ENCODE measurements around the gene ZNF287.
"Not testable (repeated sequence)": the region's sequence is repeated elsewhere in the genome, so short reads cannot be mapped to it uniquely, and the experiment has no call there.

The ZNF287 gene

DNA sequence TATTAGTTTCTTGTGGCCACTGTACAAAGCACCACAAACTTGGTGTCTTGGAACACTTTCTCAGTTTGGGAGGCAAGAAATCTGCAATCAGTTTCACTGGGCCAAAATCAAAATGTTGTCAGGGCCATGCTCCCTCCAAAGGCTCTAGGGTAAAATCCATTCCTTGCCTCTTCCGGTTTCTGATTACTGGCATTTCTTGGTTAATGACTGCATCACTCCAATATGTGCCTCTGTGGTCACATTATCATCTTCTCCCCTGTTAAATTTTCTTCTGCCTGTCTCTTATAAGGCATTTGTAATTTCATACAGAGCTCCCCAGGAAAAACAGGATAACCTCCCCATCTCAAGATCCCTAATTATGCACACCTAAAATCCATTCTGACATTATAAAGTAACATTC is 34.8 kb downstream of the ZNF287 start:
- TF ChIP-seq, protein P1, sequence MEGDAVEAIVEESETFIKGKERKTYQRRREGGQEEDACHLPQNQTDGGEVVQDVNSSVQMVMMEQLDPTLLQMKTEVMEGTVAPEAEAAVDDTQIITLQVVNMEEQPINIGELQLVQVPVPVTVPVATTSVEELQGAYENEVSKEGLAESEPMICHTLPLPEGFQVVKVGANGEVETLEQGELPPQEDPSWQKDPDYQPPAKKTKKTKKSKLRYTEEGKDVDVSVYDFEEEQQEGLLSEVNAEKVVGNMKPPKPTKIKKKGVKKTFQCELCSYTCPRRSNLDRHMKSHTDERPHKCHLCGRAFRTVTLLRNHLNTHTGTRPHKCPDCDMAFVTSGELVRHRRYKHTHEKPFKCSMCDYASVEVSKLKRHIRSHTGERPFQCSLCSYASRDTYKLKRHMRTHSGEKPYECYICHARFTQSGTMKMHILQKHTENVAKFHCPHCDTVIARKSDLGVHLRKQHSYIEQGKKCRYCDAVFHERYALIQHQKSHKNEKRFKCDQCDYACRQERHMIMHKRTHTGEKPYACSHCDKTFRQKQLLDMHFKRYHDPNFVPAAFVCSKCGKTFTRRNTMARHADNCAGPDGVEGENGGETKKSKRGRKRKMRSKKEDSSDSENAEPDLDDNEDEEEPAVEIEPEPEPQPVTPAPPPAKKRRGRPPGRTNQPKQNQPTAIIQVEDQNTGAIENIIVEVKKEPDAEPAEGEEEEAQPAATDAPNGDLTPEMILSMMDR (IDR thresholded peaks at IDR 0.05; ENCODE audit: borderline replicate concordance, insufficient read depth, low read depth, low read length), result no peak

DNA sequence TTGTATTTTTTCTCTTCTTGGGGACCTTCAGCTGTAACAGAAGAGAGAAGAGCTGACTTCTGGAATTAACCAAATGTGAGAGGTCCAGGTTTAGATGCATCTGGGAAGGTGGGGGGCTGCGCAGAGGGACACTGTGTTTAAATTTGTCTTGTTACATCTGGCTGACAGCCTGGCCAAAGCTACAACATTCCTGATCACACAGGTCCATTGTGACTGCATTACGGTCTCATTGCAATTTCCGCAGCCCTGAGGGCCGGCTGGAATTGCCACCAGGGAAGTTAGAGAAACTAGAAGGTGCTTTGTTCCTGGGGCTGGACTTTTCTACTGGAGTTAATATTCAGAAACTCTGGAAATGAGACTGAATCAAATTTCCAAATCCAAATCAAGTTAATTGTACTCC is 39.1 kb downstream of the ZNF287 start:
- H3K4me3 ChIP-seq (ENCODE audit: low read depth, low read length), result no peak overlapping the region
- TF ChIP-seq, protein P1 (IDR thresholded peaks at IDR 0.05; ENCODE audit: borderline replicate concordance, insufficient read depth, low read depth, low read length), result no peak

More for the DNA sequence above, 34.8 kb downstream of the ZNF287 start:
- no peak overlapping the region for H3K4me3 ChIP-seq (ENCODE audit: low read depth, low read length)

DNA sequence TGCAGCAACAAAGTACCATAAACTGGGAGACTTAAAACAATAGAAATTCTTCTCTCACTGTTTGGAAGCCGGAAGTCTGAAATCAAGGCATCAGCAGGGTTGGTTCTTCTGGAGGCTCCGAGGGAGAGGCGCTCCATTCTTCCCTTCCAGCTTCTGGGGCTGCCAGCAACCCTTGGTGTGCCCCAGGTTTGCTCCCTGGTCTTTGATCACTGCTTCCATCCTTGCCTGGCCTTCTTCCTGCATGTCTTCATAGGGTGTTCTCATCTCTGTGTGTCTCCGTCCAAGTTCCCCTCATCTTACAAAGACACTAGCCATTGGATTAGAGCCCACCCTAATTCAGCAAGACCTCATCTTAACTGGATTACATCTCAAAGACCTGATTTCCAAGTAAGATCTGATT is 41.7 kb downstream of the ZNF287 start:
- no peak overlapping the region for H3K4me3 ChIP-seq (ENCODE audit: low read depth, low read length)
- TF ChIP-seq, protein P1 (IDR thresholded peaks at IDR 0.05; ENCODE audit: borderline replicate concordance, insufficient read depth, low read depth, low read length), result no peak

DNA sequence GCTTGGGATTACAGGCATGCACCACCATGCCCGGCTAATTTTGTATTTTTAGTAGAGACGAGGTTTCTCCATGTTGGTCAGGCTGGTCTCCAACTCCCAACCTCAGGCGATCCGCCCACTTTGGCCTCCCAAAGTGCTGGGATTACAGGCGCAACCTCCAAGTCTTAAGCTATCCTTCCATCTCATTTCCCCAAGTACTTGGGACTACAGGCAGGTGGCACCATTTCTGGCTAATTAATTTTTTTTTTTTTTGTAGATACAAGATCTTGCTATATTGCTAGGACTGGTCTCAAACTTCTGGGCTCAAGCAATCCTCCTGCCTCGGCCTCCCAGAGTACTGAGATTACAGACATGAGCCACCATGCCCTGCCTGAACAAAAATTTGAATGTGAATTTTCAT is 43.4 kb downstream of the ZNF287 start:
- not testable (repeated sequence) for H3K4me3 ChIP-seq (ENCODE audit: low read depth, low read length)

DNA sequence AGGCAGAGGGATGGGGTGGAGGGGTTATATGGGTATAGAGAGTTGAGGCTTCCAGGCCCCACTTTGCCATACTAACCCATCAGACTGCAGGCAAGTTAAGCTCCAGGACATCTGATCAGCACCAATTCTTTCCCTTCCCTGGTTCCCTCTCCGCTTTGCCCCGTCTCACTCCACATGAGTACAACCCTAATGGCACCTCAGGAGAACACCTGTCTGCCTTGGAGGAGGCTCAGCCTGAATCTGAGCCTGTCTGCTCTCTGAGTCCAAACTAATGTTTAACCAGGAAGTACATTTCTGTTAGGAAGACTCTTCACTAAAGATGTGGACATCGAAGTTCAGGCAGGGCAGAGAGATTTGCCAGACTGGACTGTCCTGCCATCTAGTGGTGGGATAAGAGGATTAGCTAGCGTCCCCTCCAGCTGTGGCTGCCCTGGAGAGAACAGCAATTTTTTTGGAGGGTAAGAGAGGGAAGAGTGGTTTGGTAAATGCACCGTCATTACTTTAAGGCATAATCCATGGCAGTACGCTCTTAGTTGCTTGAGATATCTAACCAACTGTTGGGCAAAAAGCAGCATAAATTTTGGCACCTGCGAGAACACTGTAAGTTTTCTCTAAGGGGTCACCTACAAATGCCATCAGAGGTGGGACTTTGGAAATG is 47.8 kb downstream of the ZNF287 start:
- TF ChIP-seq, protein P1 (IDR thresholded peaks at IDR 0.05; ENCODE audit: borderline replicate concordance, insufficient read depth, low read depth, low read length), result peak; percentile 73
- H3K4me3 ChIP-seq (ENCODE audit: low read depth, low read length), result no peak overlapping the region

DNA sequence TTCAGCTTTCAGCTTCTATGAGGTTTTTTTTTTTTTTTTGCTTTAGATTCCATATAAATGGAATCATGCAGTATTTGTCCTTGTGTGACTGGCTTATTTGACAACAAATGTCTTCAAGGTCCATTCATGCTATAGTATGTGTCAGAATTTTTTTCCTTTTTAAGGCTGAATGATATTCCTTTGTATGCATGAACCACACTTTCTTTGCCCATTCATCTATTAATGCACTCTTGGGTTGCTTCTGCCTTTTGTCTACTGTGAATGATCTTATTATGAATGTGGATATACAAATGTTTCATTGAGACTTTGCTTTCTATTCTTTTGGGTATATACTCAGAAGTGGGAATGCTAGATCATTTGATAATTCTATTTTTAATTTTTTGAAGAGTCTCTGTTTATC is 50.0 kb downstream of the ZNF287 start:
- TF ChIP-seq, protein P1 (IDR thresholded peaks at IDR 0.05; ENCODE audit: borderline replicate concordance, insufficient read depth, low read depth, low read length), result no peak

DNA sequence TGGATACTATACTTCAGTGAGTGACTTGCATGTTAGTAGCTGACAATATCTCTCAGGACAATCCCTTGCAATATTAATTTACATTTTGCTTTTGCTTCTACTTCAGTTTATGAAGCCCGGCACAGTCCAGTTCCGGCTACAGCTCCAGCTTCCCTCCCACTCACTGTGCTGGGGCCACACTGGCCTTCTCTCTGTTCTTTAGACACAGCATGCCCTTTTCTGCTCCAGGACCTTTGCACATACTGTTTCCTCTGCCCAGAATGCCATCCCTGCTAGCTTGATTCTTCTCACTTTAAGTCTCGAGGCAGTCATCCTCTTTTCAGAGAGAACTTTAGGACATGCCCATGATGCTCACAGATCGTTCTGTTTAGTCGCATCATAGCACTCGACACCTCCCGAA is 51.5 kb downstream of the ZNF287 start:
- TF ChIP-seq, protein P1 (IDR thresholded peaks at IDR 0.05; ENCODE audit: borderline replicate concordance, insufficient read depth, low read depth, low read length), result no peak
- no peak overlapping the region for H3K4me3 ChIP-seq (ENCODE audit: low read depth, low read length)

More for the DNA sequence above, 50.0 kb downstream of the ZNF287 start:
- H3K4me3 ChIP-seq (ENCODE audit: low read depth, low read length), result no peak overlapping the region
